Fibroblast of villous mesenchyme (primary cell): ENCODE data around the gene DLG4. TPM values are rescaled to one million over a fixed set of nuclear protein-coding genes. Genes with fewer than 3 reads are reported as not detected.

ENCODE experiments used
- DNase-seq: peaks from one replicate; pipeline ENCODE4 v3.0.0-alpha.2; 2010; ENCODE audit warnings: low read depth
- H3K4me3 ChIP-seq: 2 replicates; pipeline ENCODE4 v1.5.1; 2011; ENCODE audit warnings: low read depth, mild to moderate bottlenecking, low read length
- total RNA-seq: library from RNA; depleted of rRNA; stranded (reverse); fragments of >200 nt; gene quantifications from 2 replicates; pipeline ENCODE4 v1.2.3, GENCODE V29; 2012
- TF ChIP-seq, protein P1 (sequence below): IDR thresholded peaks from 2 replicates; pipeline ENCODE4 v1.5.1; 2012; ENCODE audit warnings: low read depth, mild to moderate bottlenecking, low read length; ENCODE audit not compliant: insufficient read depth

Gene DLG4
- total RNA-seq, 1 donor = 14.2 TPM

GRCh38 chr17:7236808-7237207 lies 17.2 kb upstream of the DLG4 start:
- TF ChIP-seq, protein P1, sequence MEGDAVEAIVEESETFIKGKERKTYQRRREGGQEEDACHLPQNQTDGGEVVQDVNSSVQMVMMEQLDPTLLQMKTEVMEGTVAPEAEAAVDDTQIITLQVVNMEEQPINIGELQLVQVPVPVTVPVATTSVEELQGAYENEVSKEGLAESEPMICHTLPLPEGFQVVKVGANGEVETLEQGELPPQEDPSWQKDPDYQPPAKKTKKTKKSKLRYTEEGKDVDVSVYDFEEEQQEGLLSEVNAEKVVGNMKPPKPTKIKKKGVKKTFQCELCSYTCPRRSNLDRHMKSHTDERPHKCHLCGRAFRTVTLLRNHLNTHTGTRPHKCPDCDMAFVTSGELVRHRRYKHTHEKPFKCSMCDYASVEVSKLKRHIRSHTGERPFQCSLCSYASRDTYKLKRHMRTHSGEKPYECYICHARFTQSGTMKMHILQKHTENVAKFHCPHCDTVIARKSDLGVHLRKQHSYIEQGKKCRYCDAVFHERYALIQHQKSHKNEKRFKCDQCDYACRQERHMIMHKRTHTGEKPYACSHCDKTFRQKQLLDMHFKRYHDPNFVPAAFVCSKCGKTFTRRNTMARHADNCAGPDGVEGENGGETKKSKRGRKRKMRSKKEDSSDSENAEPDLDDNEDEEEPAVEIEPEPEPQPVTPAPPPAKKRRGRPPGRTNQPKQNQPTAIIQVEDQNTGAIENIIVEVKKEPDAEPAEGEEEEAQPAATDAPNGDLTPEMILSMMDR = no peak
- peak overlapping the region; percentile 99 for H3K4me3 ChIP-seq
- DNase-seq = no peak

DNA sequence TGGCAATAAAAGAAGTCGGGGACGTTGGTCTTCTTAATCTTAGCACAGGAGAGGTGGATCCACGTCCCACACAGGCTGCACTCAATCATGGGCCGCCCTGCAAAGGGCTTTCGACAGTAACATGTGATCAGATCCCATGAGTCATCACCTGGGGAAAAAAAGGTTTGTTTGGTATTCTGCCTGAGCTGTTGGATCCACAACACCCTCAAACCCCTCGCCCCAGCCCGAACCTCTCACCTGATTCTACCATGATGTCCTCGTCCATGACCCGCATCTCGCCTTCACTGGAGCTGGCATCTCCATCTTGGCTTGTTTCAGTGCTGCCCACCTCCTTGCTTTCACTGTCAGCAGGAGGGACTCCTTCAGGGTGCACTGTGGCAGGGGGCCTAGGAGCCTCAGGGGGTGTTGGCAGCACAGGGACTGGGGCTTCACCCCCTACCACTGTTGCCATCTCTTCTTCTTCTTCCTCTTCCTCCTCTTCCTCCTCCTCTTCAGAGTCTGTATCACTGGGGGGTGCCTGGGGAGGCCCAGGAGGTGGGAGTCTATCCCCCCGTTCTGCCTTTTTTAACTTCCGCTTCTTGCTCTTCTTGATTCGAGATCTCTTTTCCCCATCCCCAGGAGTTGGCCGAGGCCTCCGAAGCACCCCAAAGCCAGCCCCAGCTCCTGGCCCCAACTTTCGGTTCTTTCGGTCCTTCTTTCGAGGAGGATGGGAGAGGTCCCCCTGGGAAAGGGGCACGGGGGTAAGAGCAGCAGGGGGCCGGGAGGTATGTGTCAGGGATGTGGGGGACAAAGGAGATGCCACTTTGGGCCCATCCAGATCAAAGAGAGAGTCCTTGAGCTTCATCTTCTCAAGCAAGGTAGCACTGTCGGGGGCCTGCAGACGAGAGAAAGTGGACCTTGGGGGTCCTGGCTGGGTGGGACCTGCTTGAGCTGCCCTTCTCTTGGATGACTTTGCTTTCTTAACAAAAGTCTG lies 16.3 kb upstream of the DLG4 start:
- H3K4me3 ChIP-seq = no peak overlapping the region
- TF ChIP-seq, protein P1 = no peak
- no peak for DNase-seq

- peak; percentile 96 for DNase-seq
- peak within 1 kb of the TSS; percentile 78 for H3K4me3 ChIP-seq
- TF ChIP-seq, protein P1 = no peak
Observed at GRCh38 chr17:7234083-7234951, 14.7 kb upstream of the DLG4 start, which contains the start of gene DVL2. Gene DVL2, minus strand, starts transcription at chr17:7234517. Its CDS starts 255 bp downstream, at chr17:7234262.

GRCh38 chr17:7233701-7234082 lies 14.1 kb upstream of the DLG4 start:
- TF ChIP-seq, protein P1 = no peak
- H3K4me3 ChIP-seq = peak overlapping the region; percentile 78
- DNase-seq = no peak

DNA sequence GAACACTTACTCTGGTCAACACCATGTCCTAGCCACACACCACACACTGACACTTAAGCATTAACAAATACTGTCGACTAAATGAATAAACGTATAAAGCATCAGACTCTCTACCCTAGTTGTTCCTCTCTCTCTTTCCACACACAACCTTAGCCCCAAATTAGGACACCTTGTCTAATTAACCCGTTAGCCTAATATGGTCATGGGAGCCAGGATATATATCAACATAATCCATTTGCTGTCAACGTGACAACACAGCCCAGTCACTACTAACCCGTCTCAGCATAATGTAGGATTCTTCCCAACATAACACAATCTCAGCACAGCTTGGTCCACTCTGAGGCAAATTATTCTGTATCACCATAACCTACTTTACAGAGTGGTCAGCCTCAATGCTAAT lies 12.5 kb upstream of the DLG4 start:
- TF ChIP-seq, protein P1 = no peak
- DNase-seq = no peak
- H3K4me3 ChIP-seq = peak overlapping the region; percentile 78

- DNase-seq = no peak
- H3K4me3 ChIP-seq = no peak overlapping the region
- TF ChIP-seq, protein P1 = no peak
Observed at GRCh38 chr17:7229504-7229903, 9.9 kb upstream of the DLG4 start.
